Urinary bladder (tissue), 4 donors: ENCODE data around the gene OGDH. TPM values are rescaled to one million over a fixed set of nuclear protein-coding genes. Genes with fewer than 3 reads are reported as not detected.

ENCODE experiments used
- DNase-seq: peaks from one replicate; pipeline ENCODE4 v3.0.0-alpha.2; 2015; ENCODE audit errors: extremely low spot score
- H3K27ac ChIP-seq: one replicate; pipeline ENCODE4 v1.5.1; 2013; ENCODE audit warnings: low read depth, mild to moderate bottlenecking, moderate library complexity
- H3K36me3 ChIP-seq: one replicate; pipeline ENCODE4 v1.6.1; 2013; ENCODE audit warnings: mild to moderate bottlenecking, moderate library complexity; ENCODE audit not compliant: insufficient read depth
- H3K4me1 ChIP-seq: one replicate; pipeline ENCODE4 v1.6.1; 2013; ENCODE audit warnings: mild to moderate bottlenecking, moderate library complexity; ENCODE audit not compliant: insufficient read depth
- H3K4me3 ChIP-seq: one replicate; pipeline ENCODE4 v1.5.1; 2013; ENCODE audit warnings: low read depth, low read length
- WGBS: extraction: QIAGEN DNeasy Blood & Tissue Kit; methylation state at CpG from one replicate; pipeline ENCODE4 v1.1.7; 2013; 5-methylcytosine and 5-hydroxymethylcytosine counted together
- polyA plus RNA-seq: library from polyadenylated mRNA; stranded (reverse); fragments of 200-250 nt; gene quantifications from one replicate; pipeline ENCODE4 v1.2.3, GENCODE V29; 2013
- total RNA-seq: library from RNA; depleted of rRNA; stranded (reverse); fragments of >200 nt; gene quantifications from one replicate; pipeline ENCODE4 v1.2.3, GENCODE V29; 2014
- donor health status: healthy with polysubstance abuse.
- donor health status: healthy.

The OGDH gene
- total and polyA plus RNA-seq, 2 donors = 43.1 to 83.5 TPM

GRCh38 chr7:44646176-44646920 lies 39.9 kb downstream of the OGDH start:
- Histone ChIP-seq H3K36me3 (no peaks in the 10 kb centered on the region), H3K4me3 (no peak overlapping the region), H3K27ac (no peak overlapping the region), H3K4me1 (no peaks in the 10 kb centered on the region)
- DNase-seq = no peak
- WGBS = 93% methylated on average over 3 of the region's 3 CpGs

- Histone ChIP-seq H3K4me1 (no peaks in the 10 kb centered on the region), H3K27ac (no peak overlapping the region), H3K4me3 (no peak overlapping the region), H3K36me3 (no peaks in the 10 kb centered on the region)
- DNase-seq = no peak
- 68% methylated on average over 3 of the region's 3 CpGs for WGBS
Measured at GRCh38 chr7:44646921-44647636, 40.7 kb downstream of the OGDH start.

- no peaks in the 10 kb centered on the region for H3K4me1 ChIP-seq
- 93% methylated on average over 4 of the region's 4 CpGs for WGBS
- DNase-seq = no peak
- H3K27ac ChIP-seq = no peak overlapping the region
- H3K36me3 ChIP-seq = no peaks in the 10 kb centered on the region
- no peak overlapping the region for H3K4me3 ChIP-seq
Measured at GRCh38 chr7:44647981-44648714, 41.7 kb downstream of the OGDH start.

GRCh38 chr7:44650242-44650641 lies 43.8 kb downstream of the OGDH start:
- 99% methylated on average over 4 of the region's 4 CpGs for WGBS
- Histone ChIP-seq H3K4me1 (no peaks in the 10 kb centered on the region), H3K36me3 (no peaks in the 10 kb centered on the region), H3K4me3 (no peak overlapping the region), H3K27ac (no peak overlapping the region)
- DNase-seq = no peak

GRCh38 chr7:44650772-44651171 lies 44.3 kb downstream of the OGDH start:
- no peak for DNase-seq
- 66% methylated on average over 5 of the region's 5 CpGs for WGBS
- Histone ChIP-seq H3K36me3 (no peaks in the 10 kb centered on the region), H3K4me1 (no peaks in the 10 kb centered on the region), H3K27ac (no peak overlapping the region), H3K4me3 (no peak overlapping the region)

- H3K4me1 ChIP-seq = no peaks in the 10 kb centered on the region
- H3K36me3 ChIP-seq = no peaks in the 10 kb centered on the region
- no peak for DNase-seq
- no peak overlapping the region for H3K27ac ChIP-seq
- 96% methylated on average over 5 of the region's 5 CpGs for WGBS
- H3K4me3 ChIP-seq = no peak overlapping the region
Measured at GRCh38 chr7:44652535-44652934, 46.1 kb downstream of the OGDH start.

GRCh38 chr7:44654255-44654796 lies 47.9 kb downstream of the OGDH start:
- WGBS = 92% methylated on average over 11 of the region's 11 CpGs
- Histone ChIP-seq H3K4me1 (no peaks in the 10 kb centered on the region), H3K27ac (no peak overlapping the region), H3K4me3 (no peak overlapping the region), H3K36me3 (no peaks in the 10 kb centered on the region)
- no peak for DNase-seq

- Histone ChIP-seq H3K36me3 (peaks cover under 1% of the 10 kb centered on the region), H3K4me3 (no peak overlapping the region), H3K4me1 (no peaks in the 10 kb centered on the region), H3K27ac (no peak overlapping the region)
- WGBS = 77% methylated on average over 1 of the region's 1 CpG
- no peak for DNase-seq
Measured at GRCh38 chr7:44655341-44655740, 48.9 kb downstream of the OGDH start.

GRCh38 chr7:44658979-44659378 lies 52.6 kb downstream of the OGDH start:
- no peaks in the 10 kb centered on the region for H3K4me1 ChIP-seq
- H3K4me3 ChIP-seq = no peak overlapping the region
- H3K27ac ChIP-seq = no peak overlapping the region
- H3K36me3 ChIP-seq = peaks cover 2% of the 10 kb centered on the region
- WGBS = over 99% methylated on average over 7 of the region's 7 CpGs
- DNase-seq = no peak

GRCh38 chr7:44661233-44661632 lies 54.8 kb downstream of the OGDH start:
- WGBS = 98% methylated on average over 2 of the region's 2 CpGs
- no peak overlapping the region for H3K27ac ChIP-seq
- no peak for DNase-seq
- peaks cover 2% of the 10 kb centered on the region for H3K36me3 ChIP-seq
- H3K4me3 ChIP-seq = no peak overlapping the region
- no peaks in the 10 kb centered on the region for H3K4me1 ChIP-seq

GRCh38 chr7:44664780-44665461 lies 58.5 kb downstream of the OGDH start:
- Histone ChIP-seq H3K4me1 (no peaks in the 10 kb centered on the region), H3K27ac (no peak overlapping the region), H3K36me3 (peaks cover 2% of the 10 kb centered on the region), H3K4me3 (no peak overlapping the region)
- 88% methylated on average over 4 of the region's 4 CpGs for WGBS
- no peak for DNase-seq

GRCh38 chr7:44665531-44666213 lies 59.2 kb downstream of the OGDH start:
- Histone ChIP-seq H3K4me3 (no peak overlapping the region), H3K4me1 (no peaks in the 10 kb centered on the region), H3K27ac (no peak overlapping the region), H3K36me3 (no peaks in the 10 kb centered on the region)
- DNase-seq = no peak
- 72% methylated on average over 9 of the region's 9 CpGs for WGBS

- DNase-seq = no peak
- Histone ChIP-seq H3K36me3 (no peaks in the 10 kb centered on the region), H3K4me1 (no peaks in the 10 kb centered on the region), H3K4me3 (no peak overlapping the region), H3K27ac (no peak overlapping the region)
- WGBS = 93% methylated on average over 6 of the region's 6 CpGs
Measured at GRCh38 chr7:44666566-44666965, 60.1 kb downstream of the OGDH start.
